Mesenchymal stem cell (in vitro differentiated cells and primary cell): ENCODE measurements around the gene ZDHHC24.
A peak's percentile ranks its signal among the peaks of the same experiment; 100 is the strongest.

ENCODE experiments used
- DNase-seq: peaks from one replicate; pipeline ENCODE4 v3.0.0-alpha.2; 2013
- H2AFZ ChIP-seq: one replicate; pipeline ENCODE4 v1.6.1; 2013; ENCODE audit warnings: low read depth, mild to moderate bottlenecking, control low read depth, inconsistent platforms, low read length, moderate library complexity
- H2AK5ac ChIP-seq: 2 replicates; pipeline ENCODE4 v1.6.1; 2013; ENCODE audit warnings: low read length, moderate library complexity, mild to moderate bottlenecking, inconsistent platforms; ENCODE audit not compliant: severe bottlenecking
- H2BK120ac ChIP-seq: one replicate; pipeline ENCODE4 v1.6.1; 2013; ENCODE audit warnings: low read depth, mild to moderate bottlenecking, inconsistent platforms, low read length, moderate library complexity
- H2BK12ac ChIP-seq, 2 experiments: one replicate each; pipeline ENCODE4 v1.6.1; 2013; ENCODE audit warnings: inconsistent platforms in 2 of 2, low read length in 2 of 2, mild to moderate bottlenecking in 2 of 2, moderate library complexity in 2 of 2, control low read depth in 1 of 2
- H2BK15ac ChIP-seq: one replicate; pipeline ENCODE4 v1.6.1; 2013; ENCODE audit warnings: mild to moderate bottlenecking, low read depth, inconsistent platforms; ENCODE audit not compliant: poor library complexity, severe bottlenecking
- H2BK5ac ChIP-seq: 2 replicates; pipeline ENCODE4 v1.6.1; 2013; ENCODE audit warnings: low read depth, mild to moderate bottlenecking, low read length, control low read depth, inconsistent platforms; ENCODE audit not compliant: poor library complexity, severe bottlenecking
- H3K14ac ChIP-seq, 2 experiments: one replicate each; pipeline ENCODE4 v1.6.1; 2013; ENCODE audit warnings: inconsistent platforms in 2 of 2, low read length in 2 of 2, control low read depth in 1 of 2, mild to moderate bottlenecking in 1 of 2, moderate library complexity in 1 of 2
- H3K18ac ChIP-seq, 2 experiments: one replicate each; pipeline ENCODE4 v1.6.1; 2013; ENCODE audit warnings: inconsistent platforms in 2 of 2, low read length in 2 of 2, control low read depth in 1 of 2, low read depth in 1 of 2, mild to moderate bottlenecking in 1 of 2
- H3K23ac ChIP-seq, 2 experiments: one replicate each; pipeline ENCODE4 v1.6.1; 2013; ENCODE audit warnings: inconsistent platforms in 2 of 2, low read length in 2 of 2, mild to moderate bottlenecking in 2 of 2, moderate library complexity in 2 of 2, control low read depth in 1 of 2
- H3K27ac ChIP-seq: 2 replicates; pipeline ENCODE4 v1.5.1; 2013; ENCODE audit warnings: mild to moderate bottlenecking, moderate library complexity, low read length, control low read depth, inconsistent platforms; ENCODE audit not compliant: poor library complexity, severe bottlenecking
- H3K27me3 ChIP-seq, 2 experiments: 2 replicates each; pipeline versions ENCODE4 v1.6.1 to v1.7.0; 2013; ENCODE audit warnings: low read length in 2 of 2, mild to moderate bottlenecking in 2 of 2, moderate library complexity in 2 of 2, control low read depth in 1 of 2, inconsistent platforms in 1 of 2; ENCODE audit not compliant: control insufficient read depth in 1 of 2, insufficient read depth in 1 of 2
- H3K36me3 ChIP-seq, 2 experiments: 2 replicates each; pipeline versions ENCODE4 v1.6.1 to v1.7.0; 2013; ENCODE audit warnings: low read length in 2 of 2, control low read depth in 1 of 2, inconsistent platforms in 1 of 2, low read depth in 1 of 2, mild to moderate bottlenecking in 1 of 2; ENCODE audit not compliant: insufficient read depth in 2 of 2, control insufficient read depth in 1 of 2
- H3K4ac ChIP-seq, 2 experiments: one replicate each; pipeline ENCODE4 v1.6.1; 2013; ENCODE audit warnings: inconsistent platforms in 2 of 2, low read length in 2 of 2, mild to moderate bottlenecking in 2 of 2, moderate library complexity in 2 of 2, control low read depth in 1 of 2, low read depth in 1 of 2
- H3K4me1 ChIP-seq: 2 replicates; pipeline ENCODE4 v1.6.1; 2013; ENCODE audit warnings: low read depth, low read length, control low read depth; ENCODE audit not compliant: control insufficient read depth, insufficient read depth
- H3K4me2 ChIP-seq: 2 replicates; pipeline ENCODE4 v1.6.1; 2013; ENCODE audit warnings: low read length, mild to moderate bottlenecking, inconsistent platforms; ENCODE audit not compliant: poor library complexity, severe bottlenecking
- H3K4me3 ChIP-seq, 2 experiments: 2 replicates each; pipeline versions ENCODE4 v1.5.1 to v1.7.0; 2013; ENCODE audit warnings: low read length in 2 of 2, mild to moderate bottlenecking in 2 of 2, control low read depth in 1 of 2, low read depth in 1 of 2; ENCODE audit not compliant: insufficient read depth in 1 of 2
- H3K79me1 ChIP-seq: replicated peaks from 2 replicates; pipeline ENCODE4 v1.6.1; 2013; ENCODE audit warnings: mild to moderate bottlenecking, control low read depth, low read length, inconsistent platforms; ENCODE audit not compliant: poor library complexity, severe bottlenecking
- H3K9ac ChIP-seq: 2 replicates; pipeline ENCODE4 v1.7.0; 2013; ENCODE audit warnings: mild to moderate bottlenecking, low read length, moderate library complexity
- H3K9me3 ChIP-seq: 2 replicates; pipeline ENCODE4 v1.7.0; 2013; ENCODE audit warnings: mild to moderate bottlenecking, low read length; ENCODE audit not compliant: control insufficient read depth
- H4K8ac ChIP-seq: one replicate; pipeline ENCODE4 v1.6.1; 2013; ENCODE audit warnings: inconsistent platforms, mild to moderate bottlenecking, low read length, moderate library complexity
- H4K91ac ChIP-seq: one replicate; pipeline ENCODE4 v1.6.1; 2013; ENCODE audit warnings: mild to moderate bottlenecking, low read length, inconsistent platforms
- WGBS: methylation state at CpG from one replicate; pipeline ENCODE4 v1.1.7; 2013; ENCODE audit warnings: mixed read lengths; 5-methylcytosine and 5-hydroxymethylcytosine counted together

Gene ZDHHC24

GRCh38 chr11:66524304-66525040 is 21.4 kb downstream of the ZDHHC24 start:
- no peak overlapping the region for H3K4me2 ChIP-seq
- H2AK5ac ChIP-seq, result no peak overlapping the region
- no peak overlapping the region for H2AFZ ChIP-seq
- H2BK15ac ChIP-seq, result no peak overlapping the region
- no peak overlapping the region for H4K8ac ChIP-seq
- H3K36me3 ChIP-seq, result peaks cover 45 to 54% of the 10 kb centered on the region in 2 experiments
- H3K4me3 ChIP-seq, result no peak overlapping the region
- H2BK120ac ChIP-seq, result no peak overlapping the region
- no peak overlapping the region for H3K27ac ChIP-seq
- no peaks in the 10 kb centered on the region for H3K27me3 ChIP-seq
- no peak overlapping the region for H3K14ac ChIP-seq
- no peak overlapping the region for H3K23ac ChIP-seq
- WGBS, result 85% methylated on average over 6 of the region's 10 CpGs
- no peak overlapping the region for H3K9ac ChIP-seq
- H2BK5ac ChIP-seq, result no peak overlapping the region
- H3K9me3 ChIP-seq, result no peaks in the 10 kb centered on the region
- H3K4ac ChIP-seq, result no peak overlapping the region
- H2BK12ac ChIP-seq, result no peak overlapping the region
- H3K18ac ChIP-seq, result no peak overlapping the region
- DNase-seq, result no peak
- H3K79me1 ChIP-seq, result peaks cover 2% of the 10 kb centered on the region
- H3K4me1 ChIP-seq, result no peaks in the 10 kb centered on the region
- no peak overlapping the region for H4K91ac ChIP-seq

- Histone ChIP-seq H2AFZ (no peak overlapping the region), H3K4ac (no peak overlapping the region)
- WGBS, result 96% methylated on average over 11 of the region's 11 CpGs
Measured at GRCh38 chr11:66523611-66524010, 22.2 kb downstream of the ZDHHC24 start.

DNA sequence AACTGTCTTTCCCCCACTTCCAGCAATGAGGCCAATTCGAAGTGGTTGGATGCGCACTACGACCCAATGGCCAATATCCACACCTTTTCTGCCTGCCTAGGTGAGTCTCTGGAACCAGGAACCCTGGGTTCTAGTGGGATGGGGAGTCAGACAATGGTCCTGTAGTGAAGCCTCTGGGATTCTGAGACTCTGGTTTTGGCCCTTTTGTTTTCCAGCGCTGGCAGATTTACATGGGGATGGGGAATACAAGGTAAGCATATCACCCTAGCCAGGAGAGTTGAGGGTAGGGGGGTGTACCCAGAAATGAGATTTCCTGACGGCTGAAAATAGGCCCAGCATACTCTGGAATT is 34.9 kb downstream of the ZDHHC24 start:
- H3K18ac ChIP-seq, result peak overlapping the region in 1 of 2 experiments; percentile 50
- 0% methylated on average over 1 of the region's 5 CpGs for WGBS

More at GRCh38 chr11:66523611-66524010, 22.2 kb downstream of the ZDHHC24 start:
- Histone ChIP-seq H3K27ac (no peak overlapping the region), H3K18ac (no peak overlapping the region), H3K79me1 (peaks cover 2% of the 10 kb centered on the region), H4K8ac (no peak overlapping the region), H3K9ac (no peak overlapping the region), H2AK5ac (no peak overlapping the region), H3K9me3 (no peaks in the 10 kb centered on the region), H3K14ac (no peak overlapping the region), H2BK15ac (no peak overlapping the region), H3K27me3 (no peaks in the 10 kb centered on the region), H2BK12ac (no peak overlapping the region), H4K91ac (no peak overlapping the region), H3K4me1 (no peaks in the 10 kb centered on the region), H3K4me2 (no peak overlapping the region), H3K23ac (no peak overlapping the region), H2BK5ac (no peak overlapping the region), H3K4me3 (no peak overlapping the region), H3K36me3 (peaks cover 42 to 58% of the 10 kb centered on the region in 2 experiments), H2BK120ac (no peak overlapping the region)
- no peak for DNase-seq

GRCh38 chr11:66510271-66510989 is 35.4 kb downstream of the ZDHHC24 start, which contains the start of gene BBS1:
BBS1 (plus strand) TSS chr11:66510635; CDS start chr11:66510660, 25 bp downstream.
- Histone ChIP-seq H2BK12ac (no peak within 1 kb of the TSS), H4K91ac (no peak within 1 kb of the TSS), H3K14ac (no peak within 1 kb of the TSS), H3K23ac (no peak within 1 kb of the TSS), H4K8ac (peak within 1 kb of the TSS; percentile 92), H3K36me3 (peaks cover 41 to 43% of the 10 kb centered on the region in 2 experiments), H3K27me3 (no peaks in the 10 kb centered on the region), H3K79me1 (peaks cover 18% of the 10 kb centered on the region), H3K4ac (peak within 1 kb of the TSS; percentile 57 to 64), H3K4me2 (peak within 1 kb of the TSS; percentile 98), H3K18ac (peak within 1 kb of the TSS in 1 of 2 experiments; percentile 50), H2AK5ac (peak within 1 kb of the TSS; percentile 47), H3K9ac (peak within 1 kb of the TSS; percentile 95), H2BK120ac (no peak within 1 kb of the TSS), H2AFZ (peak within 1 kb of the TSS; percentile 2), H3K4me1 (peaks cover 3% of the 10 kb centered on the region), H3K9me3 (no peaks in the 10 kb centered on the region), H3K4me3 (peak within 1 kb of the TSS; percentile 67 to 98), H2BK15ac (peak within 1 kb of the TSS; percentile 13), H3K27ac (no peak within 1 kb of the TSS), H2BK5ac (peak within 1 kb of the TSS; percentile 14)
- DNase-seq, result peak; percentile 78
- WGBS, result 7% methylated on average over 31 of the region's 31 CpGs

More for the DNA sequence above, 34.9 kb downstream of the ZDHHC24 start:
- Histone ChIP-seq H3K79me1 (peaks cover 18% of the 10 kb centered on the region), H3K27me3 (no peaks in the 10 kb centered on the region), H2AK5ac (peak overlapping the region; percentile 47), H3K4me3 (peak overlapping the region; percentile 67 to 98), H3K23ac (no peak overlapping the region), H3K27ac (no peak overlapping the region), H2BK120ac (no peak overlapping the region), H3K9me3 (no peaks in the 10 kb centered on the region), H3K36me3 (peaks cover 44 to 46% of the 10 kb centered on the region in 2 experiments), H3K14ac (no peak overlapping the region), H4K8ac (no peak overlapping the region), H2BK15ac (no peak overlapping the region), H3K4ac (peak overlapping the region; percentile 57 to 64), H3K9ac (peak overlapping the region; percentile 95), H4K91ac (no peak overlapping the region), H3K4me1 (peaks cover 3% of the 10 kb centered on the region), H3K4me2 (peak overlapping the region; percentile 98), H2AFZ (peak overlapping the region; percentile 2), H2BK5ac (peak overlapping the region; percentile 14), H2BK12ac (no peak overlapping the region)
- no peak for DNase-seq
